SJSA1 (cell line): ENCODE measurements around the gene PUS3. TPM values are rescaled to one million over a fixed set of nuclear protein-coding genes. Genes with fewer than 3 reads are reported as not detected.

Source experiments
- DNase-seq, 2 experiments: peaks; one replicate each; pipeline ENCODE4 v3.0.0-alpha.2; 2015 to 2020; ENCODE audit warnings: low spot score in 2 of 2, low read depth in 1 of 2
- H3K27ac ChIP-seq: fragments of 250-450 bp; sonication (Bioruptor Pico); 2 replicates; pipeline ENCODE4 v1.5.1; 2020; ENCODE audit warnings: mild to moderate bottlenecking, moderate library complexity
- H3K27me3 ChIP-seq: fragments of 250-450 bp; sonication (Bioruptor Pico); replicated peaks from 2 replicates; pipeline ENCODE4 v1.5.1; 2020; ENCODE audit warnings: mild to moderate bottlenecking, moderate library complexity
- H3K36me3 ChIP-seq: fragments of 250-450 bp; sonication (Bioruptor Pico); 2 replicates; pipeline ENCODE4 v1.5.1; 2020; ENCODE audit warnings: mild to moderate bottlenecking
- H3K4me1 ChIP-seq: fragments of 250-450 bp; sonication (Bioruptor Pico); replicated peaks from 2 replicates; pipeline ENCODE4 v1.6.1; 2021; ENCODE audit warnings: mild to moderate bottlenecking
- H3K4me3 ChIP-seq: fragments of 250-450 bp; sonication (Bioruptor Pico); 2 replicates; pipeline ENCODE4 v1.5.1; 2020; ENCODE audit warnings: mild to moderate bottlenecking
- H3K9me3 ChIP-seq: fragments of 250-450 bp; sonication (Bioruptor Pico); replicated peaks from 2 replicates; pipeline ENCODE4 v1.5.1; 2020; ENCODE audit warnings: mild to moderate bottlenecking
- total RNA-seq: library from RNA; depleted of rRNA; stranded (reverse); fragments of >200 nt; shearing (Covaris generic); gene quantifications from 2 replicates; pipeline ENCODE4 v1.2.3, GENCODE V29; 2014

PUS3 gene
- total RNA-seq, 1 experiment from 2014 or later: 6.8 TPM

DNA sequence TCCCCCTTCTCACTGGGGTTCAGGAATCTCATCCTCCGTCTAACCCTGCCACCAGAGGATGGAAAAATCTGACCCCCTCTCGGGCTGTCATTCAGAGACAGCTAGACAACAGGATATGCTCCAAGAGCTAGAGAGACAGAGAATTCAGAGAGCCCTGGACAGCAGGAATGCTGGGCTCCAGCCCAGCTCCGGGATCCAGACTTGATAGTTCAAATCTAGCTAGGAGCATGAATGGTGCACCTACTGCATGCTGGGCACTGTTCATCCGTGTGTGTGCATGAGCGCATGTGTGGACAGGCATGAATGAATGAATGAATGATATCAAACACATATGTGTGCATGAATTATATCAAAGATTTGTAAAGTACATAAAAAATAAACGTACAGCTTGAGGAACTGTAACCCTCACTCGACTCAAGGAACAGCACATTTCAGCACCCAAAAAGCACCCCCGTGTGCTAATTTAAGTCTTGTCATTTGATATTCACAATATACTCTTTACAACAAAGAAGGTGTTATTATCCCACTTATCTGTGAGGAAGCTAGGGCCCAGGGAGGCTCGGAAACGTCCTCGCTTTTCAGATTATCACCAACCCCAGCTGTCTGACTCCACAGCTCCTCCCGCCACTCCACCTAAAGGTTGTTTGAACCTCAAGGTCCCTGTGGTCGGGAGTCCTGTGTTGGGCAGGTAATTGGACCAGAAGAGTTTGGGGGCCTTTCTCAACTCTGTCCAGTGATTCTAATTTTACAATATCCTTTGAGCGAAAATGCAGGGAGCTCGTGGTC lies 42.2 kb upstream of the PUS3 start:
- no peaks in the 10 kb centered on the region for H3K27me3 ChIP-seq
- no peaks in the 10 kb centered on the region for H3K9me3 ChIP-seq
- H3K27ac ChIP-seq: no peak overlapping the region
- no peak for DNase-seq
- no peaks in the 10 kb centered on the region for H3K4me1 ChIP-seq
- no peaks in the 10 kb centered on the region for H3K36me3 ChIP-seq
- H3K4me3 ChIP-seq: no peak overlapping the region

DNA sequence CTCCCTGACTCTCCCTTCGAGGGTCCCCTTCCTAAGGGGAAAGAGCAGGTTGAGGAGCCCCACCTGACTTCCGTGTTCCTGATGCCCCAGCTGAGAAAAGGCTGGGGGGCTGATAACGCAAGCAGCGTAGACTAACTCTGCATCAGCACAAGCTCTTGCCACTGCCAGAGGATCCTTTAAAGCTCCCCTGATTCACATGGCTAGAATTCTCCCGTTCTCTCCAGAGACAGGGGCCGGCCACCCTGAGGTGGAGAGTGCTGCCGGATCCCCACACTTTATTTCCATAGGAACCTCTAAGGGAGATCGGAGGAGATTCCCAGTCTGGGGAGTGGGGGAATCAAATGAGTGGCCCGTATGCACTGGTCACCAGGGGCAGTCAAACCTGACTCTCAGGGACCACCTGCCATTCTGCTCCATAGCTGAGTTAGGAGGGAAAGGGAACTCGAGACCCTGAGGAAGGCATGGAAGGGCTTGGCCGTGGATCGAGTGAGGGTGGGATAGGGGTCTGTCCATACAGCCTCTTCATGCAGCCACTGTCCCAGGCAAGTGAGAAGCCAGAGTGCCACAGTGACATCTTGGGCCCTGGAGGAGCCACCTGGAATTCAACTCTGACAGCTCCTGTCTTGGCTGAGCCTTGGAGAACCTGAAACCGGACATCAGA lies 41.5 kb upstream of the PUS3 start:
- no peak for DNase-seq
- no peaks in the 10 kb centered on the region for H3K36me3 ChIP-seq

DNA sequence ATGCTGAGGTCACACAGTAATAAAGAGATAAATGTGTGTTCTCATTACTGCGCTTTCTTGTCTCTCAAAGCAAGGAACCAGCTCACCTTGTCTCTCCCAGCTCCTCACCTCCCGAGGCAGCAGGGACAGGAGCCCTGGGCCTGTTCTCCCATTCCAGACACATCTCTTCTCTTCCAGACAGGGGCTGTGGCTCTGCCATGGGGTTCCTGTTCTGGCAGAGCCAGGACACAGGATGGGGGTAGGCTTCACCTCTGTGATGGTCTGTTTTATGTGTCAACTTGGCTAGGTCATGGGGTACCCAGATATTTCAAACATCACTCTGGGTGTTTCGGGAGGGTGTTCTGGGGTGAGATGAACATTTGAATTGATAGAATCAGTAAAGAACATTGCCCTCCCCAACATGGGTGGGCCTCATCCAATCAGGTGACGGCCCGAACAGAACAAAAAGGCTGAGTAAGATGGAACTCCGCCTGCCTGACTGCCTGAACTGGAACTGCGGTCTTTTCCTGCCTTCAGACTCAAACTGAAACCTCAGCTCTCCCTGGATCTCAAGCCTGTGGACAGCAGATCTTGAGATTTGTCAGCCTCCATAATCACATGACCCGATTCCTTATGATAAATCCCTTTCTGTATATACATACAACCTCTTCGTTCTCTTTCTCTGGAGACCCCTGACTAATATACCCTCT lies 40.8 kb upstream of the PUS3 start:
- Histone ChIP-seq H3K4me1 (no peaks in the 10 kb centered on the region), H3K4me3 (no peak overlapping the region), H3K27me3 (no peaks in the 10 kb centered on the region), H3K9me3 (no peaks in the 10 kb centered on the region), H3K27ac (no peak overlapping the region), H3K36me3 (no peaks in the 10 kb centered on the region)
- no peak for DNase-seq

More for the DNA sequence above, 41.5 kb upstream of the PUS3 start:
- no peaks in the 10 kb centered on the region for H3K4me1 ChIP-seq
- H3K27ac ChIP-seq: no peak overlapping the region
- no peak overlapping the region for H3K4me3 ChIP-seq
- H3K9me3 ChIP-seq: no peaks in the 10 kb centered on the region
- no peaks in the 10 kb centered on the region for H3K27me3 ChIP-seq

DNA sequence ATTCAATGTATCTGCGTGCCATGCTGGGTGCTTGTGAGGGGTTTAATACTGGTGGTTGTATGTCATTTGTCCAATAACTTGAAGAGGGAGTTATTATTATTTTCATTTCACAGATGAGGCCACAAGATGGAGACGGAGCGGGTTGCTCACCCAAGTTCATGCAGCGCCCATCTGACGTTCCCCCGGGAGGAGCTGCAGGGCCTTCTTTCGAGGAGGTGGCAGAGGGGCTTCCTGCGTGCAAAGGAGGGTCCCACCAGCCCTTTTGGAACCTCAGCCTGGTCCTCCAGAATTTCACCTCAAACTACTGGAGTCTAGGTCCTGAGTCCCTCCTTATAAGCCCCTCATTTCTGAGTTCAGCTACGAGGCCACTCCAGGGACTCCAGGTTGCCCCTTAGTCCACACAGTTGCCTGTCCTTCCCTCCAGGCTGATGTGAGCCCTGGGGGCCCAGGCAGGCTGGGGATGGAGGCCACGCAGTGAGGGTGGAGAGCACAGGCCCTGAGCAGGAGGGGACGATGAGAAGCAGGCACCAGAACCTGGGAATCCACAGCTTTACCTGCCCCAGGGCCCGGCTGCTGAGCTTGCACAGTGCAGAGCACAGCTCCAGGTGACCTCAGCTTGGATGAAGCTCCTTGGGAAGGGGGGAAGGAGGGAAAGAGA lies 39.9 kb upstream of the PUS3 start:
- Histone ChIP-seq H3K27me3 (no peaks in the 10 kb centered on the region), H3K36me3 (no peaks in the 10 kb centered on the region)

DNA sequence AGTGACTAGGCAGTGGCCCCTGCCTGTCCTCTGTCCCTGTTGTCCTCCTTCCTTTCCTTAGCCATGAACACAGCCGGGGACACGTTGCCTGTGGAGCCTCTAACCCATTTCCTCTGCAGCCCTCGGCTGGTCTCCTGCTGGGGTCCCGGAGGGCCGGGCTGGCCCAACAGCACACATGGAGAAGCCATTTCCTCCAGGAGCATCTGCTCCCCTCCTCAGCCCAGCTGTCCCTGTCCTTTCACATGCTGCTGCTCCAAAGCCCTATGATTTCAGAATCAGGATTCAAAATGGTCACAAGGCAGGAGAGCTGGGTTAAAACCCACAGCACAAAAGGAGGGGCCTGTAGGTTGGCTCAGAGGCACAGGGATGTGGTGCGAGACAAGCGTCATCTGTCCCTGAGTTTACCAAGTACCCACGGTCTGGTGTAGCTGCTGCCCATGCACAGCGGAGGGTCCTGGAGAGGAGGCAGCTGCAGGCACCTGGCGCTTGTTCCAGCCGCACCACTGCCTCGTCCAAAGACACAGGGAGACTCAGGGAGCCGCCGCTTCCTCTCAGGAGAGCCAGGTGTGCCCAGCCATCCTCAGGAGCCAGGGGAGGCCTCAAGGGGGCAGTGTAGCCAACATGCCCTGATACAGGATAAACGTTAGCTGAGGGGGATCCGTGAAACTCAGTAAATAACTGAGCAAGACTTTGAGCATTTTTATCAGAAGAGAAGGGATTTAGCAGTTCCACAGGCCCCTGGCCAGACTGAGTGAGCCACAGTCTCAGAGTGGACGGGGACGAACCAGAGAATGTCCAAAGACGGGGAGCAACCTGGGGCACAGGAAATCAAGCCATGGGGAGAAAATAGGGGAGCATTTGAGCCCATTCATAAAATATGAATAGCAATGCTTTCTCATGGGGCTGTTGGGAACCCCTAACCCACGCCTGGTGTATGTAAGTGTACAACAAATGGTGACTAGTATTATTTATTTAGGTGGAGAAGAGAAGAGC lies 38.9 kb upstream of the PUS3 start:
- no peak overlapping the region for H3K27ac ChIP-seq
- no peaks in the 10 kb centered on the region for H3K9me3 ChIP-seq
- no peaks in the 10 kb centered on the region for H3K36me3 ChIP-seq
- no peak for DNase-seq
- H3K27me3 ChIP-seq: no peaks in the 10 kb centered on the region
- no peak overlapping the region for H3K4me3 ChIP-seq
- H3K4me1 ChIP-seq: no peaks in the 10 kb centered on the region

More for the DNA sequence above, 39.9 kb upstream of the PUS3 start:
- Histone ChIP-seq H3K27ac (no peak overlapping the region), H3K4me1 (no peaks in the 10 kb centered on the region), H3K4me3 (no peak overlapping the region), H3K9me3 (no peaks in the 10 kb centered on the region)
- DNase-seq: no peak

DNA sequence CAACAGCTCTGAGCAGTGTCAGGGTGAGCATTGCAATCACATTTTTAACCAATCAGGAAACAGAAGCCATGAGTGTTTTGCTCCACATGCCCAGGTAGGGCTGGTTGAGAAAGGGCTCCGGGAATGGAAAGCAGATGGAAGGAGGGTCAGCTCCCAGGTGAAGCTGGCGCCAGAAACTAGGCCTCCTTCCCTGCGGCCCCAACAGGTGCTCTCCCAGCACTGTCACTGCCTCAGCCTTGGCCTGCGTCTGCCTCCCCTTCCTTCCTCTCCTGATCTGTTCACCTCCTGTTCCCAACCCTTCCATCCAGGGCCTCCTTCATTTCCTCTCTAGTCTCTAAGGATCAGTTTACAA lies 38.2 kb upstream of the PUS3 start:
- Histone ChIP-seq H3K27ac (no peak overlapping the region), H3K36me3 (no peaks in the 10 kb centered on the region)
- DNase-seq: no peak

DNA sequence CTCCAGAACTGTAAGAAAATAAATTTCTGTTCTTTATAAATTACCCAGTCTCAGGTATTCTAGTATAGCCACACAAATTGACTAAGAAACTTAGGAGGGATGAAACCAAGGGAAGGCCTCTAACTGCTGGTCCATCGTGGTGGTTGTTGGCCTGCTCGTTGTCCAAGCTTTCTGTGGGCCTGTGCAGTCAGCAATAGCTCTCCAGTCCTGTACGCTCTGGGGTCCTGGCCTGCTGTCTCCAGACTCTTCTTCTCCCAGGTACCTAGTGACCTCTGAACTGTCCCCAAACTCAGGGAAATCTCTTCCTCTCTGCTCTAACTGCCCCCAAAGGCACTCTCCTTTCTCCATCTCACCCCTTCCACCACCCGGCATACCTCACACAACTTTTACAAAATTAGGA lies 37.1 kb upstream of the PUS3 start:
- no peaks in the 10 kb centered on the region for H3K27me3 ChIP-seq
- H3K36me3 ChIP-seq: no peaks in the 10 kb centered on the region
- no peak for DNase-seq
- H3K4me3 ChIP-seq: no peak overlapping the region
- H3K4me1 ChIP-seq: no peaks in the 10 kb centered on the region
- no peak overlapping the region for H3K27ac ChIP-seq
- H3K9me3 ChIP-seq: no peaks in the 10 kb centered on the region

More for the DNA sequence above, 38.2 kb upstream of the PUS3 start:
- Histone ChIP-seq H3K27me3 (no peaks in the 10 kb centered on the region), H3K4me3 (no peak overlapping the region), H3K9me3 (no peaks in the 10 kb centered on the region), H3K4me1 (no peaks in the 10 kb centered on the region)

DNA sequence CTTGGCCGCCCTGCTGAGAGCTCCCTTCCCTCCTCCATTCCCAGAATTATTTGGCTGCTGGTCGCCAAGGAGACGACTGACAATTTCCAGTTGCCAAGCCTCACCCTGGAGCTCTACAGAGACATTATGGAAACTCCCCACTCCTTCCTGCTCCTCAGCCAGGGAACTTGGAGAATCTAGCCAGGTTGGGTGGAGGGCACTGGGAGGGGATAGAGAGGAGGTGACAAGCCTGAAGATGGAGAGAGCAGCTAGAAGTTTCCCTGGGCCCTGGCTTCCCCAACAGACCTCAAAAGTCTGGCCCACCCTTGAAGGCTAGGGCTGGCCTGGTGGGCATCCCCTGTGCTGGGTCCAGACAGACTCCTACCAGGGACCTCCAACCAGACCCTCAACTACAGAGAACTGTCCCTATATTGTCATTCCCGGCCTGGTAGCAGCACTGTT lies 36.1 kb upstream of the PUS3 start:
- Histone ChIP-seq H3K4me1 (no peaks in the 10 kb centered on the region), H3K27me3 (no peaks in the 10 kb centered on the region), H3K36me3 (no peaks in the 10 kb centered on the region), H3K27ac (no peak overlapping the region), H3K4me3 (no peak overlapping the region), H3K9me3 (no peaks in the 10 kb centered on the region)
- no peak for DNase-seq

DNA sequence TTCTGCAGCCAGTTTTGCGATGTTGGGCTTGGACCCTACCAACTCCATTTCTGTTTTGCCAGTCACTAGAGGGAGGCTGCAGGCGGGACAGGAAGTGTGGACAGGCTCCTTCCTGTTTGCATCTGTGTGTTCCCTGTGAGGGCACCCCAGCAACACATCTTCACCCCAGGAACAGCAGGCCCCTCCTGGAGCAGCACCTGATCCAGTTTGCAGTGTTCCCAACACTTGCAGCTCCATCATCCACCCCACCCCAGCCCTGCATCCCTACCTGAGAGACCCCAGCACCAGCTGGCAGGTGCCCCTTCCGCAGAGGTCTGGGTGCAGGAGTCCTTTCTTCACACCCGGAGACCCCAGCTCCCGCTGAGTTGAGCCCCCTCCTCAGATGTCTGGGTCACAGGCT lies 35.4 kb upstream of the PUS3 start:
- H3K4me3 ChIP-seq: no peak overlapping the region
- H3K27ac ChIP-seq: no peak overlapping the region
- no peaks in the 10 kb centered on the region for H3K9me3 ChIP-seq
- H3K27me3 ChIP-seq: no peaks in the 10 kb centered on the region
- H3K36me3 ChIP-seq: no peaks in the 10 kb centered on the region
- no peak for DNase-seq
- no peaks in the 10 kb centered on the region for H3K4me1 ChIP-seq

DNA sequence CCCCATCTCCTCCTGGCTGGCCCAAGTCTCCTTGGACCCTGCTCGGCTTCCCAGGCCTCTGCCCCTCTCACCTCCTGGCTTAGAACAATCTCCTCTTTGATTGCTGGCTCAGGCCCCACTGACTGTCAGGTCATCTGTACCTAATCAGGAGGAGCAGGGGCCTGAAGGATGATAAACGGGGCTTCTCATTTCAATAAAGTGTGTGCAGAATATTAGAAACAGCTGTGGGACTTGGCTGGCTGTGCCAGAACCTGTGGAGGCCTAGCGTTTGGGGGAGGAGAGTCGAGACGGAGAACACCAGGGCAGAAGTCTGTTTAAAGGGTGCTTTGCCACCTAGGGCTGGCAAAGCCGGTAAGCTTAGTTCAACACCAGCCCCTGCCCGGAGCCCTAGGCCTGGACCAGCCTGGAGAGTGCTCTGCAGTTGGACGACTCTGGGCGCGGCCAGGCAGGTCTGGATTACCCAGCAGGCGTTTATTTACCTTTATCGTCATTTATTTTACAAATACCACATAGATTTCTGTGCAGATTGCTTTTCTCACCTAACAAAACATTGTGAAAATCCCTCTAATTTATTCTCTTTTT lies 32.7 kb upstream of the PUS3 start:
- Histone ChIP-seq H3K4me1 (no peaks in the 10 kb centered on the region), H3K9me3 (no peaks in the 10 kb centered on the region), H3K36me3 (no peaks in the 10 kb centered on the region), H3K4me3 (no peak overlapping the region), H3K27ac (no peak overlapping the region), H3K27me3 (no peaks in the 10 kb centered on the region)
- DNase-seq: no peak

DNA sequence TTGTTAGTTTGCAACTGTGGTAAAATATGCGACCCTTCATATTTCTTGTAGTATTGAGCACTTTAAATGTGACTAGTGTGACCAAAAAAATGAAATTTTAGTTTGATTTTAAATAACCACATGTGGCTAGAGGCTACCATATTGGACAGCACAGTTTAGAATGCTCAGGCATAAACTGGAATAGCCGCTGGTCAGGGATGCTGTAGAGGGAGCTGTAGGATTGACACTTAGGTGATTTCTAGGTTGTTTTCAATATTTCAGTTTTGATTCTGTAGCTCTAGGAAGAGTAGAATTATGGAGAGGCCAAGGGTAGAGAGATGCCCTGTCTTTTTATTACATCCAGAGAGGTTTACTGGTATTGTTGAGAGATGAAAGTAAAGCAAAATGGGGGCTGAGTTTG lies 32.0 kb upstream of the PUS3 start:
- Histone ChIP-seq H3K27ac (no peak overlapping the region), H3K9me3 (no peaks in the 10 kb centered on the region), H3K27me3 (no peaks in the 10 kb centered on the region), H3K4me3 (no peak overlapping the region), H3K4me1 (no peaks in the 10 kb centered on the region), H3K36me3 (no peaks in the 10 kb centered on the region)
- no peak for DNase-seq

DNA sequence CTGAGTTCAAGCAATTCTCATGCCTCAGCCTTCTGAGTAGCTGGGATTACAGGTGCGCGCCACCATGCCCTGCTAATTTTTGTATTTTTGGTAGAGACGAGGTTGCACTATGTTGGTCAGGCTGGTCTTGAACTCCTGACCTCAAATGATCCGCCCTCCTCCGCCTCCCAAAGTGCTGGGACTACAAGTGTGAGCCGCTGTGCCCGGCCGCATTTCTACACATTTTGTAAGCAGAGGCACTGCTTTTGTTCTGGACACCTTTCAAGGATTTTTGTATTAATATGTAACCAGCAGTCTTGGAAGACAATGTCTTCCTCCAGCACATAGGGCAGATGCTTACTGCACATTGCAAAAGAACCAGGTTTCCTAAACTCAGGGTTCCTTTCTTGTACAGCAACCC lies 31.5 kb upstream of the PUS3 start:
- no peaks in the 10 kb centered on the region for H3K9me3 ChIP-seq
- H3K4me3 ChIP-seq: no peak overlapping the region
- H3K27ac ChIP-seq: no peak overlapping the region
- H3K4me1 ChIP-seq: no peaks in the 10 kb centered on the region
- H3K27me3 ChIP-seq: no peaks in the 10 kb centered on the region
- no peaks in the 10 kb centered on the region for H3K36me3 ChIP-seq
- DNase-seq: no peak
